ENCODE results near the gene DTNB.

- no peak for TF ChIP-seq CTCF (IDR thresholded peaks at IDR 0.05)
- TF ChIP-seq POLR2A (IDR thresholded peaks at IDR 0.05), result no peak
- TF ChIP-seq POLR2AphosphoS5 (IDR thresholded peaks at IDR 0.05), result no peak
These were observed 275.6 kb downstream of the DTNB start for GRCh38 chr2:25397777-25398176.
